H9 (cell line): Measurements from ENCODE around the gene FLNA. TPM values are rescaled to one million over a fixed set of nuclear protein-coding genes. Genes with fewer than 3 reads are reported as not detected.

Experiments
- DNase-seq: peaks from one replicate; pipeline ENCODE4 v3.0.0-alpha.2; 2017
- H2AFZ ChIP-seq: one replicate; pipeline ENCODE4 v1.6.1; 2013; ENCODE audit warnings: mild to moderate bottlenecking, low read length, control low read depth, moderate library complexity
- H2AK5ac ChIP-seq: 2 replicates; pipeline ENCODE4 v1.6.1; 2013; ENCODE audit warnings: low read length, control low read depth, mixed read lengths; ENCODE audit not compliant: insufficient read length
- H2BK120ac ChIP-seq: one replicate; pipeline ENCODE4 v1.6.1; 2013; ENCODE audit warnings: low read depth, mild to moderate bottlenecking, low read length, control low read depth, inconsistent platforms; ENCODE audit not compliant: poor library complexity, severe bottlenecking
- H2BK12ac ChIP-seq: 2 replicates; pipeline ENCODE4 v1.6.1; 2013; ENCODE audit warnings: low read length, control low read depth, mixed read lengths, low read depth; ENCODE audit not compliant: insufficient read length
- H2BK15ac ChIP-seq: 2 replicates; pipeline ENCODE4 v1.6.1; 2013; ENCODE audit warnings: low read depth, low read length, control low read depth
- H2BK20ac ChIP-seq: one replicate; pipeline ENCODE4 v1.6.1; 2013; ENCODE audit warnings: low read depth, mild to moderate bottlenecking, low read length, control low read depth, inconsistent platforms; ENCODE audit not compliant: poor library complexity, severe bottlenecking
- H2BK5ac ChIP-seq: 2 replicates; pipeline ENCODE4 v1.6.1; 2013; ENCODE audit warnings: low read length, control low read depth, mixed read lengths; ENCODE audit not compliant: insufficient read length
- H3K14ac ChIP-seq: 2 replicates; pipeline ENCODE4 v1.6.1; 2013; ENCODE audit warnings: low read length, control low read depth; ENCODE audit not compliant: insufficient read depth
- H3K18ac ChIP-seq: 2 replicates; pipeline ENCODE4 v1.6.1; 2013; ENCODE audit warnings: low read depth, mild to moderate bottlenecking, mixed read lengths, low read length, control low read depth; ENCODE audit not compliant: insufficient read length
- H3K23ac ChIP-seq: 2 replicates; pipeline ENCODE4 v1.6.1; 2013; ENCODE audit warnings: low read length, control low read depth, mixed read lengths, low read depth; ENCODE audit not compliant: insufficient read length
- H3K23me2 ChIP-seq: 2 replicates; pipeline ENCODE4 v1.6.1; 2013; ENCODE audit warnings: low read depth, mild to moderate bottlenecking, mixed read lengths, low read length, control low read depth; ENCODE audit not compliant: insufficient read length, poor library complexity, severe bottlenecking
- H3K27ac ChIP-seq: 2 replicates; pipeline ENCODE4 v1.5.1; 2013; ENCODE audit warnings: low read length, control low read depth, mixed read lengths, low read depth; ENCODE audit not compliant: insufficient read length
- H3K27me3 ChIP-seq: 2 replicates; pipeline ENCODE4 v1.6.1; 2013; ENCODE audit warnings: low read length, control low read depth, inconsistent platforms; ENCODE audit not compliant: insufficient read depth
- H3K4ac ChIP-seq: 2 replicates; pipeline ENCODE4 v1.6.1; 2013; ENCODE audit warnings: low read depth, mild to moderate bottlenecking, control low read depth, inconsistent platforms, low read length, moderate library complexity
- H3K4me1 ChIP-seq: 2 replicates; pipeline ENCODE4 v1.6.1; 2013; ENCODE audit warnings: low read length, control low read depth, inconsistent platforms; ENCODE audit not compliant: insufficient read depth
- H3K4me2 ChIP-seq: 2 replicates; pipeline ENCODE4 v1.6.1; 2013; ENCODE audit warnings: low read length, control low read depth, mixed read lengths; ENCODE audit not compliant: insufficient read length, insufficient read depth
- H3K56ac ChIP-seq: 2 replicates; pipeline ENCODE4 v1.6.1; 2013; ENCODE audit warnings: low read depth, mild to moderate bottlenecking, mixed read lengths, low read length, control low read depth; ENCODE audit not compliant: insufficient read length
- H3K79me1 ChIP-seq: 2 replicates; pipeline ENCODE4 v1.6.1; 2013; ENCODE audit warnings: low read depth, mild to moderate bottlenecking, moderate library complexity, low read length, control low read depth, inconsistent platforms; ENCODE audit not compliant: insufficient read depth, poor library complexity, severe bottlenecking
- H3K79me2 ChIP-seq: 2 replicates; pipeline ENCODE4 v1.6.1; 2013; ENCODE audit warnings: low read length, control low read depth, inconsistent platforms; ENCODE audit not compliant: insufficient read depth
- H3K9ac ChIP-seq: 2 replicates; pipeline ENCODE4 v1.6.1; 2013; ENCODE audit warnings: low read length, control low read depth, mixed read lengths; ENCODE audit not compliant: insufficient read length; ENCODE audit errors: extremely low read depth
- H3K9me3 ChIP-seq: one replicate; pipeline ENCODE4 v1.6.1; 2013; ENCODE audit warnings: low read depth, low read length, inconsistent platforms; ENCODE audit not compliant: control insufficient read depth
- H3T11ph ChIP-seq: one replicate; pipeline ENCODE4 v1.6.1; 2013; ENCODE audit warnings: mild to moderate bottlenecking, low read length, control low read depth, inconsistent platforms
- H4K20me1 ChIP-seq: one replicate; pipeline ENCODE4 v1.6.1; 2013; ENCODE audit not compliant: control insufficient read depth, insufficient read length, insufficient read depth
- H4K5ac ChIP-seq: 2 replicates; pipeline ENCODE4 v1.6.1; 2013; ENCODE audit warnings: low read depth, mild to moderate bottlenecking, mixed read lengths, low read length, control low read depth; ENCODE audit not compliant: insufficient read length
- H4K8ac ChIP-seq: replicated peaks from 2 replicates; pipeline ENCODE4 v1.6.1; 2013; ENCODE audit warnings: low read length, control low read depth, mixed read lengths, low read depth; ENCODE audit not compliant: insufficient read length
- H4K91ac ChIP-seq: 2 replicates; pipeline ENCODE4 v1.6.1; 2013; ENCODE audit warnings: low read depth, mild to moderate bottlenecking, moderate library complexity, mixed read lengths, low read length, control low read depth; ENCODE audit not compliant: insufficient read length
- H3K27ac Mint-ChIP-seq, 3 experiments: 2 replicates in 2 of 3; 3 replicates in 1 of 3; pipeline ENCODE4 v1.8.0; 2020 to 2021; ENCODE audit warnings: mixed read lengths in 3 of 3, mild to moderate bottlenecking in 1 of 3, moderate library complexity in 1 of 3
- H3K27me3 Mint-ChIP-seq: 2 replicates; pipeline ENCODE4 v1.8.0; 2021; ENCODE audit warnings: low read depth, mild to moderate bottlenecking, moderate library complexity, mixed read lengths
- H3K36me3 Mint-ChIP-seq, 3 experiments: 2 replicates in 2 of 3; 3 replicates in 1 of 3; pipeline ENCODE4 v1.8.0; 2020 to 2021; ENCODE audit warnings: low read depth in 3 of 3, mixed read lengths in 3 of 3; ENCODE audit not compliant: insufficient read depth in 1 of 3
- H3K4me1 Mint-ChIP-seq, 2 experiments: 2 replicates each; pipeline ENCODE4 v1.8.0; 2020; ENCODE audit warnings: mixed read lengths in 2 of 2
- H3K4me3 Mint-ChIP-seq, 2 experiments: 2 replicates in 1 of 2; 3 replicates in 1 of 2; pipeline ENCODE4 v1.8.0; 2020 to 2021; ENCODE audit warnings: mild to moderate bottlenecking in 2 of 2, mixed read lengths in 2 of 2, moderate library complexity in 1 of 2
- H3K9me3 Mint-ChIP-seq, 2 experiments: 2 replicates in 1 of 2; 3 replicates in 1 of 2; pipeline ENCODE4 v1.8.0; 2020; ENCODE audit warnings: mild to moderate bottlenecking in 2 of 2, mixed read lengths in 2 of 2, moderate library complexity in 1 of 2
- CTCF ChIP-seq: fragments of 200-600 bp; sonication (generic); conservative IDR thresholded peaks from 3 replicates; pipeline ENCODE4 v1.8.0; 2021; ENCODE audit warnings: antibody characterized with exemption, mild to moderate bottlenecking
- WGBS: extraction: QIAGEN DNeasy Blood & Tissue Kit; methylation state at CpG from one replicate; pipeline ENCODE4 v1.1.7; 2013; ENCODE audit warnings: missing lambda C conversion rate, low lambda C conversion rate, mixed read lengths; ENCODE audit not compliant: insufficient read length; ENCODE audit errors: extremely low coverage; 5-methylcytosine and 5-hydroxymethylcytosine counted together
- total RNA-seq: library from RNA; stranded (reverse); gene quantifications from 2 replicates; pipeline ENCODE4 v1.2.1, GENCODE V29; 2021

Gene FLNA
- total RNA-seq, 1 experiment from 2014 or later: 957 TPM

DNA sequence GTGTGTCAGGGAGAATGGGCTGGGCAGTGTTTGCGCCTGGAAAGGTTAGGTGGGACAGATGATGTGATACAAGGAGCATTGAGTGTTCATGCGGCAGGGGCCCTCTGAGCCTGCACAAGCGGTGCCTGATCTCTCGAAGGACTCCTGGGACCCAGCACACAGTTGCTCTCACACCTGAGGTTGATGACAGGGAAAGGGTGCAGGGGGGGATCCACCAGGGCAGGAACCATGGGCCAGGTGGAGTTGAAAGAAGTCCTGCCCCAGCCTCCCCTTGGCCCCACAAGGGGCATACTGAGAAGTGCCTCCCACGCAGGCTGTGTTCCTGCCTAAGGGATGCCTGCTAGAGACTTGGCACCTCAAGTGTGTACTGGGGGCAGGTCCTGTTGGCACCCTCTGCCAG lies 45.8 kb downstream of the FLNA start:
- H3K4ac ChIP-seq: no peak overlapping the region
- WGBS: no CpG with 5 or more reads among the region's 5 CpGs

More for the DNA sequence above, 45.8 kb downstream of the FLNA start:
- no peak for TF ChIP-seq CTCF
- H4K91ac ChIP-seq: no peak overlapping the region
- peaks cover 53% of the 10 kb centered on the region for H3K9me3 ChIP-seq
- no peak overlapping the region for H3K56ac ChIP-seq
- no peaks in the 10 kb centered on the region for H3K79me1 ChIP-seq
- no peak overlapping the region for H3K23ac ChIP-seq
- H2BK15ac ChIP-seq: no peak overlapping the region
- DNase-seq: no peak
- H3K14ac ChIP-seq: no peak overlapping the region
- Mint-ChIP-seq H3K4me3 (peak overlapping the region in 1 of 2 experiments; percentile 38; a peak in 1 of 5 replicates), H3K9me3 (peaks cover 77 to 84% of the 10 kb centered on the region in 2 experiments), H3K27ac (no peak overlapping the region), H3K4me1 (peaks cover 2 to 6% of the 10 kb centered on the region in 2 experiments; a peak in 2 of 4 replicates), H3K36me3 (peaks cover 0 to 2% (median 2%) of the 10 kb centered on the region in 3 experiments; a peak in 2 of 7 replicates), H3K27me3 (peaks cover 36% of the 10 kb centered on the region)
- H4K5ac ChIP-seq: no peak overlapping the region
- H3K4me1 ChIP-seq: no peaks in the 10 kb centered on the region
- H2AK5ac ChIP-seq: no peak overlapping the region
- no peak overlapping the region for H3K4me2 ChIP-seq
- no peak overlapping the region for H3K18ac ChIP-seq
- no peaks in the 10 kb centered on the region for H3K79me2 ChIP-seq
- no peak overlapping the region for H3K27ac ChIP-seq
- no peak overlapping the region for H2AFZ ChIP-seq
- no peak overlapping the region for H3K9ac ChIP-seq
- no peak overlapping the region for H3T11ph ChIP-seq
- no peak overlapping the region for H4K8ac ChIP-seq
- no peak overlapping the region for H2BK12ac ChIP-seq
- no peak overlapping the region for H2BK5ac ChIP-seq
- no peaks in the 10 kb centered on the region for H3K27me3 ChIP-seq
- no peak overlapping the region for H2BK20ac ChIP-seq
- no peak overlapping the region for H2BK120ac ChIP-seq
- no peaks in the 10 kb centered on the region for H3K23me2 ChIP-seq
- no peaks in the 10 kb centered on the region for H4K20me1 ChIP-seq
